22Rv1 (cell line): ENCODE data around the gene EIF4G1.

Experiments used
- CTCF ChIP-seq: fragments of 450-650 bp; IDR thresholded peaks from 2 replicates; pipeline ENCODE4 v1.5.1; 2017; ENCODE audit warnings: mild to moderate bottlenecking
- ZFX ChIP-seq: fragments of 450-650 bp; IDR thresholded peaks from 2 replicates; pipeline ENCODE4 v1.6.1; 2017; ENCODE audit warnings: antibody characterized with exemption, borderline replicate concordance

GRCh38 chr3:184346480-184347190, 32.2 kb downstream of the EIF4G1 start:
- TF ChIP-seq CTCF (no peak), ZFX (no peak)
